ENCODE data around the gene SP3. TPM values are rescaled to one million over a fixed set of nuclear protein-coding genes. Genes with fewer than 3 reads are reported as not detected.

Gene SP3
- total and polyA plus RNA-seq, 8 donors, result 69.0 to 143 (median 122) TPM

DNA sequence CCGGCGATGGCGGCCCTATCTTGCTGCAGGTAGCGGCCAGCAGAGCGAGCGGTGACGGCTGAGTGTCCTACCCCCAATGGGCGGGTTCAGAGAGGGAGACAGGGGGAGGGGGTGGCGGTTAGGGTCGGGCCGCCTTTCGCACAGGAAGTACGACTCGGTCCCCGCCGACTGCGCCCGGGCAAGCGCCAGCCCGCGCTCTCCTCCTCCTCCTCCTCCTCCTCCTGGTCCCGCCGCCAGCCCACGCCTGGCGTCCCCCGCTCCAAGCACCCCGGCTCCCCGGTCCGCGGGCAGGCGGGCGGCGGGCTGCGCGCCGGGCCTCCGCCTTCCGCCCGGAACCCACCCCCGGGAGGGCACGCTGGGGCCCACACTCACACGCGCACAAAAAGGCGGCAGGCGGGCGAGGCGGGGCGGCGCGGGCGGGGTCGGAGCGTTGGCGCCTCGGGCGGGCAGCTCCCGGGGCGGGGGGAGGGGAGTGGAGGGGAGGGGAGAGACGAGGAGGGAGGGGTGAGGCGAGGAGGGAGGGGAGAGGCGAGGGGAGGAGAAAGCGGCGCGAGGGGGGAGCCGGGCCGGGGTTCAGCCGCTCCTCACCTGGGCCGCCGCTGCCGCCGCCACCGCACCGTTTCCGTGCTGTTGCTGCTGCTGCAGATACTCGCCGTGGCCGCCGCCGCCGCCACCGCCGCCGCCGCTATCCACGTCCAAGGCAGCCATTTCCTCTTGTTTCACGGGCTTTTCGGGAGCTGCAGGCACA lies 1.2 kb downstream of the SP3 start:
- peaks cover 9 to 57% of the 10 kb centered on the region in 2 donors for H3K4me1 ChIP-seq

DNA sequence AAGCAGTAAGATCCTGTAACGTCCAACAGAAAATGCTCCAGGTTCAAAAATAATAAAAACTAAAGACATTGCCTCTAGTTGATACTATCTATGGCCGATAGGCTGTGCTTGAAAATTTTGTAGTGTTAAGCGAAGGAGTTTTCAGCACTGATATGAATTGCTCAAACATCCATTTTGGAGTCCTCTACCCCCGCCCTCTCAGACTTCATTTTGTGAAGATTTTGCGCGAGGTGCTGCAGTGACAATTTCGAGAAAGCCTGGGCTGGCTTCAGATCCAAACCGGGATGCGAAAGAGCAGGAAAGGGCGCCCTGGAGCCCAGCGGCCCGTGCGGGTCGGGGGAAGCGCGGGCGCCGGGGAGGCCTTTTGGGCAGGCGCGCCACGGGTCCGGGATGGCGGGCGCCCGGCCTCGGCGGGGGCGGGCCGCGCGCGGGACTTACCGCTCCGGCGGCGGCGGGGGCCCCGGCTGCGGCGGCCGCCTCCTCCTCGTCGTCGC lies 1.8 kb downstream of the SP3 start:
- H3K27ac ChIP-seq, result peak overlapping the region; percentile 98 to 100
- TF ChIP-seq, protein P1, sequence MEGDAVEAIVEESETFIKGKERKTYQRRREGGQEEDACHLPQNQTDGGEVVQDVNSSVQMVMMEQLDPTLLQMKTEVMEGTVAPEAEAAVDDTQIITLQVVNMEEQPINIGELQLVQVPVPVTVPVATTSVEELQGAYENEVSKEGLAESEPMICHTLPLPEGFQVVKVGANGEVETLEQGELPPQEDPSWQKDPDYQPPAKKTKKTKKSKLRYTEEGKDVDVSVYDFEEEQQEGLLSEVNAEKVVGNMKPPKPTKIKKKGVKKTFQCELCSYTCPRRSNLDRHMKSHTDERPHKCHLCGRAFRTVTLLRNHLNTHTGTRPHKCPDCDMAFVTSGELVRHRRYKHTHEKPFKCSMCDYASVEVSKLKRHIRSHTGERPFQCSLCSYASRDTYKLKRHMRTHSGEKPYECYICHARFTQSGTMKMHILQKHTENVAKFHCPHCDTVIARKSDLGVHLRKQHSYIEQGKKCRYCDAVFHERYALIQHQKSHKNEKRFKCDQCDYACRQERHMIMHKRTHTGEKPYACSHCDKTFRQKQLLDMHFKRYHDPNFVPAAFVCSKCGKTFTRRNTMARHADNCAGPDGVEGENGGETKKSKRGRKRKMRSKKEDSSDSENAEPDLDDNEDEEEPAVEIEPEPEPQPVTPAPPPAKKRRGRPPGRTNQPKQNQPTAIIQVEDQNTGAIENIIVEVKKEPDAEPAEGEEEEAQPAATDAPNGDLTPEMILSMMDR (IDR thresholded peaks at IDR 0.05), result no peak
- peaks cover 9 to 59% of the 10 kb centered on the region in 2 donors for H3K4me1 ChIP-seq
- DNase-seq (peak in 2 of 4 donors; percentile 68 to 73), ATAC-seq (no peak)
- H3K4me3 ChIP-seq, result peak overlapping the region; percentile 94 to 96
- H3K36me3 ChIP-seq, result peaks cover 0 to 4% of the 10 kb centered on the region in 2 donors
- no peaks in the 10 kb centered on the region for H3K27me3 ChIP-seq
- no peaks in the 10 kb centered on the region for H3K9me3 ChIP-seq
- intact Hi-C loops (cut with DNase I), result no loop called here

More for the DNA sequence above, 1.2 kb downstream of the SP3 start:
- Histone ChIP-seq H3K36me3 (peaks cover 0 to 4% of the 10 kb centered on the region in 2 donors), H3K27me3 (no peaks in the 10 kb centered on the region), H3K27ac (peak overlapping the region; percentile 98 to 100), H3K4me3 (peak overlapping the region; percentile 94 to 96), H3K9me3 (no peaks in the 10 kb centered on the region)
- ATAC-seq, result peak; percentile 69
- TF ChIP-seq, protein P1 (IDR thresholded peaks at IDR 0.05), result no peak
- DNase-seq, result peak; percentile 87 to 97 (median 92)
- intact Hi-C loops (cut with DNase I), result no loop called here

DNA sequence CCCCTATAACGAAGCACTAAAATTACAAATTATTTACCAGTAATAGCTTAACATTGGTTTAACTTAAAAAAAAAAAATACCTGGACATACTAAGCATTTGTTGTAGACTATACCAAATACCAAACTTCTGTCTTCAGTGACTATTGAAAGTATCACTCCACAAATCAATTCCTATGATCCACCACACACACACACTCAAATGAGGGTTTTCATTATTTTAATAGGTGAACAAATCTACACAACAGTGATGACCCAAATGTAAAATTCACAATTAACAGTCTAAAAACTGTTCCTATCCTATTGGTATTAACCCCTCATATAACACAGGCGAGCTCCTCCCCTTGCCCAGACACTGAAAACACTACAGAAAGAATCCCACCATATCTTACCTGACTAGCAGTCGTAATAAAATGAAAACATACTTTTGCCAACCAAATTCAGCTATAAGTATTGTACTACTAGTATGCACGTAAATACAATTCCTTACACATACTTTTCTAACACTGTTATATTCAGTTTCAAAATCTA lies 2.5 kb downstream of the SP3 start:
- ATAC-seq (no peak), DNase-seq (no peak)
- H3K27ac ChIP-seq, result peak overlapping the region; percentile 98 to 100
- peak overlapping the region; percentile 94 to 96 for H3K4me3 ChIP-seq
- H3K4me1 ChIP-seq, result peaks cover 15 to 66% of the 10 kb centered on the region in 2 donors
- peaks cover 0 to 4% of the 10 kb centered on the region in 2 donors for H3K36me3 ChIP-seq
- no peaks in the 10 kb centered on the region for H3K9me3 ChIP-seq
- intact Hi-C loops (cut with DNase I), result no loop called here
- TF ChIP-seq, protein P1 (IDR thresholded peaks at IDR 0.05), result no peak
- no peaks in the 10 kb centered on the region for H3K27me3 ChIP-seq

DNA sequence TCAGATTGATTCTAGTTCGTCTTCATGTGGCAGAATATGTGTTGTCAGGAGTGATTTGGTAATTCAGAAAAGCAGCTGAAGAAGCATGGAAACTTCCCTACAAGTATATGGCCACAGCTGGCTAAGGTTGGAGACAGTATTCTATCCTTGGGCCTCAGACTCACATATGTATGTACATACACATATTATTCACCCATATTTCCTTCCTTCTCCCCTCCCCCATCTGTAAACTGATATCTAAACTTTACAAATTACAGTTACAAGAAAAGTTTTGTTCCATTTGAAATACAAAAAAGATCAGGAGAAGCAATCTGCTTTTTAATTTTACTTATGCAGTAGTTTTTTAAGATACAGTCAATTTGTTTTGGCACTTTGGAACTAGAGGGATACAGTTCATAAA lies 3.1 kb downstream of the SP3 start:
- H3K27ac ChIP-seq, result peak overlapping the region; percentile 98 to 100
- TF ChIP-seq, protein P1 (IDR thresholded peaks at IDR 0.05), result no peak
- no peak for ATAC-seq
- H3K4me1 ChIP-seq, result peaks cover 21 to 71% of the 10 kb centered on the region in 2 donors
- peaks cover 0 to 4% of the 10 kb centered on the region in 2 donors for H3K36me3 ChIP-seq
- no peaks in the 10 kb centered on the region for H3K9me3 ChIP-seq
- H3K27me3 ChIP-seq, result no peaks in the 10 kb centered on the region
- intact Hi-C loops (cut with DNase I), result no loop called here
- no peak for DNase-seq
- peak overlapping the region; percentile 94 to 96 for H3K4me3 ChIP-seq

DNA sequence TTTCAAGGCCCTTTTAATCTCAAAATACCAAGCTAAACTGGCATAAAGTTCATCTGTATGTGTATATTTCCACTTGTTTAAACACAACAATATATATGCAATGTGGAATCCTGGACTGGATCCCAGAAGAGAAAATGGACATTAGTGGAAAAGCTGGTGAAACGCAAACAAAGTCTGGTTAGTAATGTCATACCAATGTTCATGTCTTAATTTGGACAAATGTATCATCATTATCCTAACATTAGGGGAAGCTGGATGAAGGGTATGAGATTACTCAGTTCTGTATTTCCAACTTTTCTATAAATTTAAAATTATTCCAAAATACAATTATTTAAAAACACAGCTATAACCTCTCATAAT lies 3.8 kb downstream of the SP3 start:
- TF ChIP-seq, protein P1 (IDR thresholded peaks at IDR 0.05), result no peak
- no peak for ATAC-seq
- H3K27ac ChIP-seq, result peak overlapping the region in 1 of 2 donors; percentile 98
- H3K27me3 ChIP-seq, result no peaks in the 10 kb centered on the region
- H3K4me3 ChIP-seq, result peak overlapping the region in 1 of 2 donors; percentile 94
- peaks cover 0 to 4% of the 10 kb centered on the region in 2 donors for H3K36me3 ChIP-seq
- DNase-seq, result no peak
- peaks cover 19 to 71% of the 10 kb centered on the region in 2 donors for H3K4me1 ChIP-seq
- intact Hi-C loops (cut with DNase I), result no loop called here
- no peaks in the 10 kb centered on the region for H3K9me3 ChIP-seq

Measured in left lung (tissue), 10 donors.